ENCODE measurements around the gene FXYD6. TPM values are rescaled to one million over a fixed set of nuclear protein-coding genes. Genes with fewer than 3 reads are reported as not detected.

Gene FXYD6
- total and polyA plus RNA-seq, 2 of the 8 experiments (the other 6 are each of a cell fraction or from before 2014, with no cell fraction given): 44.6 to 117 TPM

GRCh38 chr11:117817368-117818040, 59.0 kb downstream of the FXYD6 start:
- no peaks in the 10 kb centered on the region for H3K36me3 ChIP-seq (ENCODE audit: control insufficient read depth in 2 of 4, insufficient read depth in 4 of 4, low read length in 3 of 4)
- POLR2A ChIA-PET (ENCODE audit: partially characterized antibody): interaction anchor here (1.3 to 1.7 kb wide), 2 partner anchors 12 to 392 kb away, joined by 3 to 4 read pairs; no protein-coding TSS in a partner anchor
- WGBS, 2 experiments (ENCODE audit: extremely low coverage in 1 of 2, insufficient coverage in 1 of 2, insufficient read length in 1 of 2, insufficient replicate concordance in 2 of 2, low coverage in 1 of 2, low lambda C conversion rate in 2 of 2, missing lambda C conversion rate in 1 of 2): 28% methylated on average over 19 of the region's 19 CpGs; no CpG with 5 or more reads in 1 of the 2 experiments
- H3K27ac ChIP-seq (ENCODE audit: low read depth, low read length): no peak overlapping the region
- H3K79me1 ChIP-seq (ENCODE audit: low read depth, low read length): no peaks in the 10 kb centered on the region
- H4K5ac ChIP-seq (ENCODE audit: insufficient read length, low read depth, low read length): no peak overlapping the region
- peak overlapping the region; percentile 36; the same call in 1 of the 2 replicates for H2BK15ac ChIP-seq (ENCODE audit: low read length)
- H3K4me3 ChIP-seq (ENCODE audit: extremely low read depth in 1 of 4, insufficient read depth in 2 of 4, low read depth in 3 of 4, low read length in 4 of 4): peak overlapping the region in 3 of 4 experiments; percentile 10 to 46 (median 29); a peak in 4 of 8 replicates
- FAIRE-seq (peak; percentile 86), DNase-seq (ENCODE audit: low read depth in 1 of 2, low spot score in 2 of 2) (peak; percentile 70 to 97)
- H4K8ac ChIP-seq (ENCODE audit: extremely low read depth, insufficient read depth, low read length): no peak overlapping the region
- no peak overlapping the region for H2BK20ac ChIP-seq (ENCODE audit: low read length)
- H3K4me1 ChIP-seq (replicated peaks in 1 of 4; ENCODE audit: control insufficient read depth in 3 of 4, insufficient read depth in 4 of 4, low read length in 3 of 4): peaks cover 0 to 31% (median 20%) of the 10 kb centered on the region in 4 experiments; a peak in 6 of 7 replicates
- peak overlapping the region; percentile 91 for H2AFZ ChIP-seq (ENCODE audit: low read length)
- no peaks in the 10 kb centered on the region; the same call in 1 of the 2 replicates for H3K23me2 ChIP-seq (ENCODE audit: low read depth, low read length)
- H3K4ac ChIP-seq (replicated peaks; ENCODE audit: insufficient read length, low read depth, low read length): no peak overlapping the region
- no peak overlapping the region for H3K9ac ChIP-seq (replicated peaks in 1 of 4; ENCODE audit: extremely low read depth in 1 of 4, low read depth in 3 of 4, low read length in 3 of 4)
- peak overlapping the region; percentile 45; the same call in 1 of the 2 replicates for H2BK5ac ChIP-seq (ENCODE audit: low read depth, low read length)
- H4K20me1 ChIP-seq (replicated peaks in 1 of 2; ENCODE audit: control insufficient read depth in 1 of 2, insufficient read depth in 2 of 2, low read length in 2 of 2): no peaks in the 10 kb centered on the region
- peak overlapping the region; percentile 44 for H4K91ac ChIP-seq (replicated peaks; ENCODE audit: insufficient read length, low read length)
- no peak overlapping the region for H2BK120ac ChIP-seq (replicated peaks; ENCODE audit: low read depth, low read length)
- H3K14ac ChIP-seq (ENCODE audit: insufficient read length): no peak overlapping the region
- H3K4me2 ChIP-seq (ENCODE audit: insufficient read depth in 1 of 2, low read depth in 2 of 2, low read length in 2 of 2): peak overlapping the region; percentile 37 to 67; a peak in 3 of 4 replicates
- H3K27me3 ChIP-seq (replicated peaks in 1 of 4; ENCODE audit: control insufficient read depth in 3 of 4, extremely low read depth in 1 of 4, insufficient read depth in 3 of 4, low read length in 3 of 4): no peaks in the 10 kb centered on the region; a peak in 1 of 7 replicates
- H3K18ac ChIP-seq (ENCODE audit: extremely low read depth, low read length): peak overlapping the region; percentile 64; the same call in 1 of the 2 replicates
- no peaks in the 10 kb centered on the region for H3K9me3 ChIP-seq (ENCODE audit: insufficient read depth in 2 of 2, low read depth in 1 of 2, low read length in 1 of 2)
- H2AK5ac ChIP-seq (ENCODE audit: low read depth, low read length): no peak overlapping the region
- no peaks in the 10 kb centered on the region for H3K79me2 ChIP-seq (ENCODE audit: control insufficient read depth in 1 of 2, insufficient read depth in 2 of 2, low read length in 2 of 2)
- no peak overlapping the region for H3K56ac ChIP-seq (replicated peaks; ENCODE audit: insufficient read length, low read depth, low read length)
- H2BK12ac ChIP-seq (ENCODE audit: low read depth, low read length): peak overlapping the region; percentile 62; the same call in 1 of the 2 replicates
- no peak overlapping the region for H3K23ac ChIP-seq (ENCODE audit: insufficient read length)
- CTCF ChIA-PET (ENCODE audit: partially characterized antibody): interaction anchor here (0.6 to 9.7 kb wide), 64 partner anchors 10 to 450 kb away, joined by 3 to 163 read pairs (median 4); no protein-coding TSS in a partner anchor
- peak in 1 of 2 experiments; percentile 43; a peak in 1 of 4 replicates for TF ChIP-seq SIN3A (conservative IDR thresholded peaks at IDR 0.05 in 1 of 2, IDR thresholded peaks at IDR 0.05 in 1 of 2; ENCODE audit: low read depth in 1 of 2, low read length in 2 of 2)
- TF ChIP-seq YY1 (IDR thresholded peaks at IDR 0.05; ENCODE audit: low read depth, low read length): 0 out of 2 replicates have a peak, but pooled peaks have one; percentile 53
- TF ChIP-seq RAD21 (IDR thresholded peaks at IDR 0.05 in 1 of 2, conservative IDR thresholded peaks at IDR 0.05 in 1 of 2; ENCODE audit: low read depth in 2 of 2, low read length in 2 of 2): peak; percentile 85 to 88
- TF ChIP-seq MAX (IDR thresholded peaks at IDR 0.05): peak; percentile 52; the same call in 1 of the 2 replicates
- TF ChIP-seq TAF7 (optimal IDR thresholded peaks at IDR 0.05; ENCODE audit: borderline replicate concordance, low read depth, low read length): no peak
- TF ChIP-seq CHD2 (IDR thresholded peaks at IDR 0.05; ENCODE audit: low read length): no peak
- peak; percentile 54; the same call in 1 of the 2 replicates for TF ChIP-seq E2F6 (IDR thresholded peaks at IDR 0.05)
- peak; percentile 66; the same call in 1 of the 2 replicates for TF ChIP-seq TCF12 (IDR thresholded peaks at IDR 0.05; ENCODE audit: low read depth, low read length)
- TF ChIP-seq CTBP2 (IDR thresholded peaks at IDR 0.05; ENCODE audit: borderline replicate concordance, insufficient read depth, insufficient read length, low read length): no peak
